Fibroblast of lung (primary cell): Measurements from ENCODE around the gene LRP2BP.

Experiments used
- CTCF ChIP-seq, 2 donors: IDR thresholded peaks in 1 of 2; conservative IDR thresholded peaks in 1 of 2; 1 replicate in 1 of 2; 2 replicates in 1 of 2; pipeline ENCODE4 v1.5.1; 2011 to 2012; ENCODE audit warnings: low read length in 2 of 2, control low read depth in 1 of 2, inconsistent platforms in 1 of 2, low read depth in 1 of 2, mild to moderate bottlenecking in 1 of 2
- EZH2 ChIP-seq: IDR thresholded peaks from 2 replicates; pipeline ENCODE4 v1.5.1; 2012; ENCODE audit warnings: low read length, control low read depth, mild to moderate bottlenecking; ENCODE audit errors: missing control alignments

- TF ChIP-seq CTCF (conservative IDR thresholded peaks at IDR 0.05 in 1 of 2, IDR thresholded peaks at IDR 0.05 in 1 of 2; ENCODE audit: low read depth in 1 of 2, low read length in 2 of 2), result no peak
- TF ChIP-seq EZH2, result no peak
Observed at GRCh38 chr4:185384061-185384460, 11.7 kb downstream of the LRP2BP start.
